ENCODE measurements around the gene ADSS1. TPM values are rescaled to one million over a fixed set of nuclear protein-coding genes. Genes with fewer than 3 reads are reported as not detected.

Gene ADSS1
- polyA plus RNA-seq, 1 of the 3 experiments (the other 2 are of a cell fraction), result 14.3 TPM

GRCh38 chr14:104769324-104770071 lies 45.5 kb downstream of the ADSS1 start:
- no peaks in the 10 kb centered on the region for H4K20me1 ChIP-seq (ENCODE audit: insufficient read depth)
- H3K9me3 ChIP-seq, result no peaks in the 10 kb centered on the region
- H3K9me2 ChIP-seq, result no peaks in the 10 kb centered on the region
- H3K79me2 ChIP-seq (ENCODE audit: insufficient read depth), result no peaks in the 10 kb centered on the region
- no peak overlapping the region for H3K9ac ChIP-seq
- no peak overlapping the region for H2AFZ ChIP-seq (ENCODE audit: low read depth)
- ChIA-PET POLR2A (interaction anchor here (0.7 to 1.1 kb wide), 4 partner anchors 17 to 216 kb away, joined by 3 to 5 read pairs (median 3); partner anchors contain the start of genes CLBA1 and SIVA1), CTCF (interaction anchor here (0.9 to 6.5 kb wide), 26 partner anchors 8 to 249 kb away, joined by 3 to 85 read pairs (median 8); partner anchors contain the start of genes AKT1, CEP170B, SIVA1 and ZBTB42)
- H3K4me3 ChIP-seq (ENCODE audit: low read depth in 2 of 2, low read length in 1 of 2), result no peak overlapping the region
- H3K27ac ChIP-seq (ENCODE audit: low read depth in 2 of 2, low read length in 1 of 2), result no peak overlapping the region; a peak in 1 of 4 replicates
- TF ChIP-seq RAD21 (IDR thresholded peaks at IDR 0.05; ENCODE audit: low read length) (no peak), RCOR1 (IDR thresholded peaks at IDR 0.05; ENCODE audit: low read length) (no peak)
- no peaks in the 10 kb centered on the region for H3K27me3 ChIP-seq (ENCODE audit: insufficient read depth)
- H3F3A ChIP-seq (replicated peaks; ENCODE audit: insufficient read depth), result peaks cover 32% of the 10 kb centered on the region
- WGBS (ENCODE audit: low lambda C conversion rate), result 88% methylated on average over 18 of the region's 18 CpGs
- H3K36me3 ChIP-seq (replicated peaks in 1 of 2; ENCODE audit: control insufficient read depth in 1 of 2, insufficient read depth in 2 of 2, low read length in 1 of 2), result peaks cover 8 to 34% of the 10 kb centered on the region in 2 experiments
- peaks cover 0 to 7% of the 10 kb centered on the region in 2 experiments; a peak in 1 of 4 replicates for H3K4me1 ChIP-seq (ENCODE audit: control insufficient read depth in 1 of 2, insufficient read depth in 2 of 2, low read depth in 1 of 2, low read length in 1 of 2)
- H3K4me2 ChIP-seq, result no peak overlapping the region
- DNase-seq, result peak; percentile 31

- DNase-seq, result no peak
- ChIA-PET CTCF (interaction anchor here (1.0 to 6.5 kb wide), 6 partner anchors 10 to 56 kb away, joined by 4 to 85 read pairs (median 16); partner anchors contain the start of gene AKT1), POLR2A (interaction anchor here (0.7 to 1.1 kb wide), 2 partner anchors 17 to 51 kb away, joined by 3 to 5 read pairs; partner anchors contain the start of gene SIVA1)
- Histone ChIP-seq H3K27me3 (ENCODE audit: insufficient read depth) (no peaks in the 10 kb centered on the region), H3F3A (replicated peaks; ENCODE audit: insufficient read depth) (peaks cover 32% of the 10 kb centered on the region), H3K27ac (ENCODE audit: low read depth in 2 of 2, low read length in 1 of 2) (no peak overlapping the region), H4K20me1 (ENCODE audit: insufficient read depth) (no peaks in the 10 kb centered on the region), H3K9ac (no peak overlapping the region), H3K4me1 (ENCODE audit: control insufficient read depth in 1 of 2, insufficient read depth in 2 of 2, low read depth in 1 of 2, low read length in 1 of 2) (peaks cover 0 to 7% of the 10 kb centered on the region in 2 experiments; a peak in 1 of 4 replicates), H3K4me3 (ENCODE audit: low read depth in 2 of 2, low read length in 1 of 2) (no peak overlapping the region), H2AFZ (ENCODE audit: low read depth) (no peak overlapping the region), H3K79me2 (ENCODE audit: insufficient read depth) (no peaks in the 10 kb centered on the region), H3K9me2 (no peaks in the 10 kb centered on the region), H3K4me2 (no peak overlapping the region), H3K36me3 (replicated peaks in 1 of 2; ENCODE audit: control insufficient read depth in 1 of 2, insufficient read depth in 2 of 2, low read length in 1 of 2) (peaks cover 8 to 37% of the 10 kb centered on the region in 2 experiments), H3K9me3 (no peaks in the 10 kb centered on the region)
- 95% methylated on average over 22 of the region's 24 CpGs for WGBS (ENCODE audit: low lambda C conversion rate)
- TF ChIP-seq RCOR1 (IDR thresholded peaks at IDR 0.05; ENCODE audit: low read length) (no peak), POLR2AphosphoS5 (IDR thresholded peaks at IDR 0.05; ENCODE audit: low read depth, low read length) (no peak), SMC3 (IDR thresholded peaks at IDR 0.05; ENCODE audit: low read depth, low read length) (no peak), YY1 (IDR thresholded peaks at IDR 0.05; ENCODE audit: low read depth) (no peak), RFX5 (IDR thresholded peaks at IDR 0.05; ENCODE audit: low read length) (no peak), TAF1 (IDR thresholded peaks at IDR 0.05; ENCODE audit: borderline replicate concordance, low read depth, low read length) (no peak), FOXM1 (IDR thresholded peaks at IDR 0.05; ENCODE audit: low read depth) (no peak), MAX (IDR thresholded peaks at IDR 0.05; ENCODE audit: low read depth) (no peak), ZBTB33 (IDR thresholded peaks at IDR 0.05; ENCODE audit: borderline replicate concordance, low read depth) (no peak), JUND (IDR thresholded peaks at IDR 0.05) (no peak), RXRA (IDR thresholded peaks at IDR 0.05; ENCODE audit: borderline replicate concordance, low read depth) (no peak), CTCF (IDR thresholded peaks at IDR 0.05) (no peak), PBX3 (IDR thresholded peaks at IDR 0.05) (no peak), FOSL2 (IDR thresholded peaks at IDR 0.05; ENCODE audit: borderline replicate concordance, low read depth) (no peak), IRF3 (IDR thresholded peaks at IDR 0.05; ENCODE audit: low read depth, low read length) (no peak), EP300 (IDR thresholded peaks at IDR 0.05; ENCODE audit: borderline replicate concordance in 1 of 2, low read depth in 1 of 2, low read length in 1 of 2) (no peak), TCF12 (IDR thresholded peaks at IDR 0.05) (no peak)
Observed at GRCh38 chr14:104770072-104770579, 46.1 kb downstream of the ADSS1 start.

Data from SK-N-SH (cell line).